GM06990 (cell line): ENCODE data around the gene CAPN13.

ENCODE experiments used
- DNase-seq: peaks from one replicate; pipeline ENCODE4 v3.0.0-alpha.2; 2011; ENCODE audit not compliant: insufficient read length; ENCODE audit errors: extremely low read depth
- H3K27me3 ChIP-seq: replicated peaks from 2 replicates; pipeline ENCODE4 v1.6.0; 2011; ENCODE audit warnings: low read length; ENCODE audit not compliant: control insufficient read depth, insufficient read depth
- H3K36me3 ChIP-seq: 2 replicates; pipeline ENCODE4 v1.5.1; 2011; ENCODE audit warnings: low read length; ENCODE audit not compliant: control insufficient read depth, insufficient read depth
- H3K4me3 ChIP-seq: replicated peaks from 2 replicates; pipeline ENCODE4 v1.5.1; 2011; ENCODE audit warnings: low read depth, mild to moderate bottlenecking, control low read depth, low read length
- CTCF ChIP-seq: IDR thresholded peaks from 2 replicates; pipeline ENCODE4 v1.5.1; 2011; ENCODE audit warnings: low read length, control low read depth, mild to moderate bottlenecking, inconsistent platforms; ENCODE audit not compliant: insufficient read depth, poor library complexity, severe bottlenecking

CAPN13 gene

GRCh38 chr2:30786923-30787685 lies 20.1 kb downstream of the CAPN13 start:
- Histone ChIP-seq H3K4me3 (no peak overlapping the region), H3K27me3 (peaks cover 2% of the 10 kb centered on the region), H3K36me3 (no peaks in the 10 kb centered on the region)
- no peak for TF ChIP-seq CTCF
- DNase-seq, result no peak

GRCh38 chr2:30784682-30785081 lies 22.6 kb downstream of the CAPN13 start:
- Histone ChIP-seq H3K27me3 (peaks cover under 1% of the 10 kb centered on the region), H3K36me3 (no peaks in the 10 kb centered on the region), H3K4me3 (no peak overlapping the region)
- TF ChIP-seq CTCF, result no peak
- no peak for DNase-seq

- no peak overlapping the region for H3K4me3 ChIP-seq
- DNase-seq, result no peak
- no peaks in the 10 kb centered on the region for H3K36me3 ChIP-seq
- no peak for TF ChIP-seq CTCF
- no peaks in the 10 kb centered on the region; the same call in 1 of the 2 replicates for H3K27me3 ChIP-seq
Measured at GRCh38 chr2:30781961-30782533, 25.2 kb downstream of the CAPN13 start.

- Histone ChIP-seq H3K27me3 (no peaks in the 10 kb centered on the region; the same call in 1 of the 2 replicates), H3K36me3 (no peaks in the 10 kb centered on the region), H3K4me3 (no peak overlapping the region)
- no peak for TF ChIP-seq CTCF
- DNase-seq, result no peak
Measured at GRCh38 chr2:30781451-30781850, 25.8 kb downstream of the CAPN13 start.

GRCh38 chr2:30780776-30781330 lies 26.4 kb downstream of the CAPN13 start:
- Histone ChIP-seq H3K27me3 (no peaks in the 10 kb centered on the region; the same call in 1 of the 2 replicates), H3K36me3 (no peaks in the 10 kb centered on the region), H3K4me3 (no peak overlapping the region)
- no peak for TF ChIP-seq CTCF
- no peak for DNase-seq
